ENCODE data around the gene HSPA9. TPM values are rescaled to one million over a fixed set of nuclear protein-coding genes. Genes with fewer than 3 reads are reported as not detected.
"Not testable (repeated sequence)": the region's sequence is repeated elsewhere in the genome, so short reads cannot be mapped to it uniquely, and the experiment has no call there.

HSPA9 gene
- total RNA-seq, 1 experiment from 2014 or later, result 610 TPM

DNA sequence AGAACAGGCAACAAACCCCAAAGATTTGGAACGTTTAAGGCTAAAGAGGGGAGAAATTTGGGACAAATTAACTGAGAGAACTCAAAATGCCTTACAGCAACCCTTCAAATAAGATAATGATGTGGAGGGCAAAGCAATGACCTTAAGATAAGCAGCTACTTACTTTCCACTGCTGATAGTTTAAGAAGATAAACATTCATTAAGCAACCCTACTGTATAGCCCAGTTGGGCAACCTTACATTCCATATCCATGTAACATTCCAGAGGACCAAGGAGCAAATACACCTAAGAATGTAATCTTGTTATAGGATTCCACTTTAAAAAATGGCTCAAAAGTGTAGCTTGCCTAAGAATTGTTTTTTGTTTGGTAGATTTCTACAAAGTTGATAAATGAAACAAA, 47.0 kb downstream of the HSPA9 start:
- Histone ChIP-seq H3K4me3 (no peak overlapping the region), H3K36me3 (peaks cover 85% of the 10 kb centered on the region), H3K27me3 (no peaks in the 10 kb centered on the region), H3K9me3 (no peaks in the 10 kb centered on the region)
- DNase-seq, result no peak

DNA sequence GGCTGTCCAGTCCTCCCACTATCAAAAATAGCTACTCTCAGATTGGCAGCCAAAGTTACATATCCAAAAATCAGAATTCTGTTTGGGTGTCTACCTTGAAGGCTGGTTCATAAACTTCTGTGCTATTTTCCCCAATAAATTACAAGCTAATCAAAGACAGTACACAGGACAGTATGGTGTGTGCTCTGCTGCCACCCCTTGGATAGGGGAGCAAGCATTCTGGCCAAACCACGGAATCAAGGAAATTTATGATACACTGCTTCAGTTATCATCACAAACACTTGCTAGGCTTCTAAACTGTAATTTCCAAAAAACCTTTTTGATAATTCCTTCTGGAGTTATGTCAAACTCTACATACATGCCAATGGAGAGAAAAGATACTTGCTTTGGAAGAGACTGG, 48.0 kb downstream of the HSPA9 start:
- Histone ChIP-seq H3K9me3 (no peaks in the 10 kb centered on the region), H3K27me3 (no peaks in the 10 kb centered on the region), H3K4me3 (no peak overlapping the region), H3K36me3 (peaks cover 83% of the 10 kb centered on the region)
- no peak for DNase-seq

DNA sequence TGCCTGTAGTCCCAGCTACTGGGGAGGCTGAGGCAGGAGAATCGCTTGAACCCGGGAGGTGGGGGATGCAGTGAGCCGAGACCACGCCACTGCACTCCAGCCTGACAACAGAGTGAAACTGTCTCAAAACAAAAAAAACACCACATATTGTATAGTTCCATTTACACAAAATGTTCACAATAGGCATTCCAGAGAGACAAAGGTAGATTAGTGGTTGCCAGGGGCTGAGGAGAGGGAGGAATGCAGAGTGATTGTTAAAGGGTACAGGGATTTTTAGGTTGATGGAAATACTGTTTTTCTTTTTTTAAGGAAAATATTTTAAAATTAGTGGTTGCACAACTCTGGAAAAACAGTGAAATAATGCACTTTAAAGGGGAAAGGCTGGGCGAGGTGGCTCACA, 51.8 kb downstream of the HSPA9 start:
- Histone ChIP-seq H3K36me3 (peaks cover 76% of the 10 kb centered on the region), H3K4me3 (no peak overlapping the region), H3K27me3 (no peaks in the 10 kb centered on the region), H3K9me3 (no peaks in the 10 kb centered on the region)
- no peak for DNase-seq

DNA sequence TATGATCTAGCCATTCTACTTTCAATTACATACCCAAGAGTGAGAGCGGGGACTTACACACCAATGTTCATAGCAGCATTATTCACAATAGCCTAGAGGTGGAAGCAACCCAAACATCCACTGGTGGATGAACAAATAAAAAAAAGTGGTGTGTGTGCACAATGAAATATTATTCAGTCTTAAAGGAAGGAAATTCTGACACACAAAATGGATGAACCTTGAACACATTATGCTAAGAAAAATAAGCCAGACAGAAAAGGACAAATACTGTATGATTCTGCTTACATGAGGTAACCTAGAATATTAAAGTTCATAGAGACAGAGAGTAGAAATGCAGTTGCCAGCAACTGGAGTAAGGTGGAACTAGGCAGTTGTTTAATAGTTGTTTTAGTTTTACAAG, 54.2 kb downstream of the HSPA9 start:
- no peak for DNase-seq
- H3K27me3 ChIP-seq, result no peaks in the 10 kb centered on the region
- H3K36me3 ChIP-seq, result peaks cover 80% of the 10 kb centered on the region
- H3K9me3 ChIP-seq, result no peaks in the 10 kb centered on the region
- H3K4me3 ChIP-seq, result no peak overlapping the region

DNA sequence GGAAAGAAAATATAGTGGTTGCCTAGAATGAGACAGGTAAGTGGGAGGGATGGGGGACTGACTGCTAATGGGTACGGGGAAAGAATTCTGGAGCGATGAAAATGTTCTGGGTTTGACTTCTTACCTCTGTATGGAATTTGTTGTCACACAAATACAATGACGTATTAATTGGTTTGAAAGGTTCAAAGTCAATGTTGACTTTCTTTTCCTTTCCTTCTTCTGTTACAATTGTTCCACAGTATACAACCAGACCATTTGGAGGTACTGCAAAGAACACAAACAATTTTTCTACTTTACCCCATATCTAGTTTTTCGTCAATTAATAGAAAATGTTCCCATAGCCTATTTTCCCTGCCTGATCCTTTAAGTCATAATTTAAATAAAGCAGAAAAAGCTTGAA, 57.8 kb downstream of the HSPA9 start:
- peaks cover 92% of the 10 kb centered on the region for H3K36me3 ChIP-seq
- H3K27me3 ChIP-seq, result no peaks in the 10 kb centered on the region
- no peak overlapping the region for H3K4me3 ChIP-seq
- DNase-seq, result no peak
- no peaks in the 10 kb centered on the region for H3K9me3 ChIP-seq

DNA sequence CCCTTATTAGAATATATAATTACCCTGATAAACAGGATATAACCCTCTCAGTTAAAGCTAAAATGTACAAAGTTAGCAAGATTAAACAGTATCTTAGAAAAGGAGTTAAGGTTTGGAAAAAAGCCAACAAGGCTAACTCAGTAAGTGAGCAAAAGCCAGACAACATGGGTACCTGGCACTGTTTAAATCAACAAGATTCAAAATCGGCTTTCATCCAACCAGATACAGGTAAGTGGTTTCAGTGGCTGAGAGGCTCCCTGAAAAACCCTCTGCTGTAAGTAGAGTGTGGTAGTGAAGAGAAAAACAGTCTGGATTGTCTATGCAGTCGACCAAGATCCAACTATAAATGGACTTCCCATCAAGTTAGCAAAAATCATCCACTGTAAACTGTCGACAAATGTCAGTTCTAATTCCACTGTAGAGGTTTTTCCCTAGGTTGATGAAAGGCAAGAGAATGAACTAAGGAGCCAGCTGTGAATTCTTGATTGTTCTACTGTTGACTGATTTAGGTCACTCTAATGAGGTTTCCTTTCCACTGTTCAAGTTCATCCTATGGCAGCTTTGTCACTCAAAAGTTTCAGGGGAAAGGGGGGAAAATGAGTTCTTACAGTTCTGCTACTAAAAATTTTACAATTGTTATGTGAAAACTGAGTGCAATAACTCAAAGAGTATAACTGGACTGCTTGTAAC, 59.5 kb downstream of the HSPA9 start:
- Histone ChIP-seq H3K9me3 (no peaks in the 10 kb centered on the region), H3K4me3 (no peak overlapping the region), H3K27me3 (no peaks in the 10 kb centered on the region), H3K36me3 (peaks cover 94% of the 10 kb centered on the region)
- no peak for DNase-seq

DNA sequence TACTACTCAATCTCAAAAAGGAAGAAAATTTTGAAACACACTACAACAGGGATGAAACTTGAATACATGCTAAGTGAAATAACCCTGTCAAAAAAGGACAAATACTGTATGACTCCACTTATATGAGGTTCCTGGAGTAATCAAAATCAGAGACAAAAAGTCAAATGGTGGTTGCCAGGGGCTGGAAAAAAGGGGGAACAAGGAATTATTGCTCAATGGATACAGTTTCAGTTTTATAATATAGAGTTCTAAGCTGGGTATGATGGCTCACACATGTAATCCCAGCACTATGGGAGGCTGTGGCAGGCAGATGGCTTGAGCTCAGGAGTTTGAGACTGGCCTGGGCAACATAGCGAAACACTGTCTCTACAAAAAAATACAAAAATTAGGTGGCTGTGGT, 61.2 kb downstream of the HSPA9 start:
- H3K4me3 ChIP-seq, result no peak overlapping the region
- no peak for DNase-seq
- no peaks in the 10 kb centered on the region for H3K27me3 ChIP-seq
- H3K36me3 ChIP-seq, result peaks cover 92% of the 10 kb centered on the region
- H3K9me3 ChIP-seq, result no peaks in the 10 kb centered on the region

GRCh38 chr5:138508958-138509357, 66.2 kb downstream of the HSPA9 start:
- no peak for DNase-seq
- H3K27me3 ChIP-seq, result no peaks in the 10 kb centered on the region
- H3K4me3 ChIP-seq, result no peak overlapping the region
- no peaks in the 10 kb centered on the region for H3K9me3 ChIP-seq
- H3K36me3 ChIP-seq, result peaks cover 88% of the 10 kb centered on the region

DNA sequence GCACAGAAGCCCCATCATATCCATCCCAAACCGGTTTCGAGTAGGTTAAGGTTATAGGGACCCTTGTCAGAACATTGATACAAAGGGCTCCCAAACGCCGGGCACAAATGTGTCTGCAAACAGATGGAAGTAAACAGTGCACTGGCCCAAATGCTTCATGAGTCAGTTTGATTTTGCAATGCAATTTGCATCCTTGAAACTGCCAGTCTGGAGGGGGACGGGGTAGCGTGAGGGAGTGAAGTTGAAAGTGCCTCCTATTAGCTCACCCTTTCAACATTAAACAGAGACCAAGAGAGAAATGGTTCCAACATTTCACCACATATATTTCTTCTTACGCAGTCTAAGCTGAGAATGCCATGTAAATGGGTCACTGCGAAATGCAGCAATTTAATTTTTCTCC, 67.7 kb downstream of the HSPA9 start:
- not testable (repeated sequence) for H3K9me3 ChIP-seq, H3K4me3 ChIP-seq, H3K27me3 ChIP-seq
- H3K36me3 ChIP-seq, result peaks cover 75% of the 10 kb centered on the region
- DNase-seq, result peak; percentile 60

DNA sequence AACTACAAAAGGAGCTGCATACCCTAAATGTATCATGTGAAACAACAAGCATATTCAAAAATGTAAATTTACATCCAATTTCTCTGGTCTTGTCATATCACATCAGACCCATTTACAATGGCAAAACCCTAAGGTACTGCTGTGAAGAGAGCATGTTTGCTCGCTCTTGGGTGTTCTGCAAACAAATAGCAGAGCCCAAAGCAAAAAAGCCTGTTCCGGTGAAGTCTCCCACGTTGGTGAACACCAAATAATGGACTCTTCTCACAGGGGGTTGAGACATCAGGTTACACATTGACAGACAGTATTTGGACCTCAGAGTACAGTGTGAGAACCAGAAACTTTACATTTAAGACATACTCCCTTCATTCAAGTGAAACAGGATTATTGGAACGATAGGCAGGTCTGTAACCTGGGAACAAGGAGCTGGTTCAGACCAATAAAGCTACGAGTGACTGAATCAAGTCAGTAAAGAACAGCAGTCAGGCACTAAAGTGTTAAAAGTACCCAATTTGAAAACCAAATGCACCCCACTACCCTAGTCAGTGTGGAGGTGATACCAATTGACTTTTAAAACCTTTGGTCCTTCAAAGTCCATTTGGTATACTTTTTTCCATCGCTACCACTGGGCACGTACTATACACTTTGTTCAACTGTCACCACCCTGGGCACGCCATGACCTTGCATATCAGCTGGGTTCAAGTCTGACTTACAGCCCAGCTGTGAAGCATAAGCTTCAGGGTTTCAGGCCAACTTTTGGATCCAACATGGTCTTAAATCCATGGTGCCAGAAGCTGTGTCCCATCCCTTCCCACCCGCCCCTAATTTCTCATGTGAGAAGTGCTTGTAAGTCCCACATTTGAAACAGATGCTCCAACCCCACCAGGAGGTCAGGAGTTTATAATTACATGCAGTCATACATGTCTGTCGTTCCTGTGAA, 68.6 kb downstream of the HSPA9 start:
- peaks cover 68% of the 10 kb centered on the region for H3K36me3 ChIP-seq
- H3K27me3 ChIP-seq, result no peaks in the 10 kb centered on the region
- H3K4me3 ChIP-seq, result no peak overlapping the region
- DNase-seq, result no peak
- no peaks in the 10 kb centered on the region for H3K9me3 ChIP-seq

- Histone ChIP-seq H3K4me3 (no peak overlapping the region), H3K9me3 (no peaks in the 10 kb centered on the region), H3K27me3 (no peaks in the 10 kb centered on the region), H3K36me3 (peaks cover 55% of the 10 kb centered on the region)
- DNase-seq, result peak; percentile 64
These were observed 70.4 kb downstream of the HSPA9 start for GRCh38 chr5:138504799-138505198.

Other genes with a start within 250 kb of the HSPA9 start
- gene CDC25C, start 243.6 kb downstream of the HSPA9 start, total RNA-seq (2014; rRNA removed; shearing (Covaris generic); ENCODE audit: low replicate concordance), result 20.2 and 23.9 TPM in 2 replicates
- gene FAM53C, start 237.1 kb downstream of the HSPA9 start, total RNA-seq (2014; rRNA removed; shearing (Covaris generic); ENCODE audit: low replicate concordance), result 34.5 and 76.2 TPM in 2 replicates
- 41.6 and 42.9 TPM in 2 replicates for gene KDM3B, start 222.7 kb downstream of the HSPA9 start, total RNA-seq (2014; rRNA removed; shearing (Covaris generic); ENCODE audit: low replicate concordance)
- 1.4 and 1.8 TPM in 2 replicates for gene REEP2, start 136.3 kb downstream of the HSPA9 start, total RNA-seq (2014; rRNA removed; shearing (Covaris generic); ENCODE audit: low replicate concordance)
- 1.2 TPM in 1 of 2 replicates, not detected in the other for gene EGR1, start 109.9 kb downstream of the HSPA9 start, total RNA-seq (2014; rRNA removed; shearing (Covaris generic); ENCODE audit: low replicate concordance)
- gene ETF1, start 32.2 kb downstream of the HSPA9 start, total RNA-seq (2014; rRNA removed; shearing (Covaris generic); ENCODE audit: low replicate concordance), result 222 and 276 TPM in 2 replicates
- gene CTNNA1, start 178.0 kb upstream of the HSPA9 start, total RNA-seq (2014; rRNA removed; shearing (Covaris generic); ENCODE audit: low replicate concordance), result 394 TPM in 2 replicates

All from MG63 (cell line).